HG02938 (cell line): ENCODE measurements around the gene KIR2DL1.
"Not testable (repeated sequence)": the region's sequence is repeated elsewhere in the genome, so short reads cannot be mapped to it uniquely, and the experiment has no call there.

Source experiments
- ATAC-seq: cut with Tn5 transposase; IDR thresholded peaks from one replicate; pipeline ENCODE4 v1.9.1; 2021; ENCODE audit warnings: mild to moderate bottlenecking, moderate library complexity; ENCODE audit not compliant: unreplicated experiment

The KIR2DL1 gene

GRCh38 chr19:54769646-54770045 lies at the start of gene KIR2DL1:
Gene KIR2DL1, plus strand, starts transcription at chr19:54769793. Its CDS starts 58 bp downstream, at chr19:54769851.
- not testable (repeated sequence) for ATAC-seq

GRCh38 chr19:54724142-54724541 lies 45.5 kb upstream of the KIR2DL1 start, which contains the start of gene KIR3DL3:
Gene KIR3DL3, plus strand, starts transcription at chr19:54724442. Its CDS starts 55 bp downstream, at chr19:54724497.
- ATAC-seq, result no peak

GRCh38 chr19:54724644-54725043 lies 44.9 kb upstream of the KIR2DL1 start:
- no peak for ATAC-seq

- ATAC-seq, result no peak
Measured at GRCh38 chr19:54725321-54725720, 44.3 kb upstream of the KIR2DL1 start.

- no peak for ATAC-seq
Measured at GRCh38 chr19:54727562-54727961, 42.0 kb upstream of the KIR2DL1 start.

GRCh38 chr19:54728167-54728566 lies 41.4 kb upstream of the KIR2DL1 start:
- no peak for ATAC-seq

GRCh38 chr19:54729416-54730188 lies 40.0 kb upstream of the KIR2DL1 start:
- ATAC-seq, result no peak

GRCh38 chr19:54731191-54731590 lies 38.4 kb upstream of the KIR2DL1 start:
- no peak for ATAC-seq

GRCh38 chr19:54738306-54738705 lies 31.3 kb upstream of the KIR2DL1 start, which contains the start of gene KIR2DL3:
Gene KIR2DL3, plus strand, starts transcription at chr19:54738513. Its CDS starts 33 bp downstream, at chr19:54738546.
- ATAC-seq, result not testable (repeated sequence)

- ATAC-seq, result no peak
Measured at GRCh38 chr19:54738715-54739114, 30.9 kb upstream of the KIR2DL1 start.

GRCh38 chr19:54739587-54740497 lies 29.8 kb upstream of the KIR2DL1 start:
- ATAC-seq, result no peak

GRCh38 chr19:54741950-54742349 lies 27.6 kb upstream of the KIR2DL1 start:
- not testable (repeated sequence) for ATAC-seq

- not testable (repeated sequence) for ATAC-seq
Measured at GRCh38 chr19:54744080-54744479, 25.5 kb upstream of the KIR2DL1 start.

- not testable (repeated sequence) for ATAC-seq
Measured at GRCh38 chr19:54747614-54748322, 21.8 kb upstream of the KIR2DL1 start.

GRCh38 chr19:54750276-54750675 lies 19.3 kb upstream of the KIR2DL1 start:
- not testable (repeated sequence) for ATAC-seq

GRCh38 chr19:54756204-54757110 lies 13.1 kb upstream of the KIR2DL1 start:
- ATAC-seq, result not testable (repeated sequence)

- not testable (repeated sequence) for ATAC-seq
Measured at GRCh38 chr19:54758577-54758976, 11.0 kb upstream of the KIR2DL1 start.

- not testable (repeated sequence) for ATAC-seq
Measured at GRCh38 chr19:54764219-54764618, 5.4 kb upstream of the KIR2DL1 start.

- not testable (repeated sequence) for ATAC-seq
Measured at GRCh38 chr19:54766464-54766863, 3.1 kb upstream of the KIR2DL1 start.

- ATAC-seq, result not testable (repeated sequence)
Measured at GRCh38 chr19:54770511-54770910, 918 bp downstream of the KIR2DL1 start.
